HG03442 (cell line): ENCODE results near the gene HOXA3.

ENCODE experiments used
- ATAC-seq: cut with Tn5 transposase; IDR thresholded peaks from one replicate; pipeline ENCODE4 v1.9.1; 2021; ENCODE audit warnings: mild to moderate bottlenecking, moderate library complexity; ENCODE audit not compliant: unreplicated experiment

HOXA3 gene

DNA sequence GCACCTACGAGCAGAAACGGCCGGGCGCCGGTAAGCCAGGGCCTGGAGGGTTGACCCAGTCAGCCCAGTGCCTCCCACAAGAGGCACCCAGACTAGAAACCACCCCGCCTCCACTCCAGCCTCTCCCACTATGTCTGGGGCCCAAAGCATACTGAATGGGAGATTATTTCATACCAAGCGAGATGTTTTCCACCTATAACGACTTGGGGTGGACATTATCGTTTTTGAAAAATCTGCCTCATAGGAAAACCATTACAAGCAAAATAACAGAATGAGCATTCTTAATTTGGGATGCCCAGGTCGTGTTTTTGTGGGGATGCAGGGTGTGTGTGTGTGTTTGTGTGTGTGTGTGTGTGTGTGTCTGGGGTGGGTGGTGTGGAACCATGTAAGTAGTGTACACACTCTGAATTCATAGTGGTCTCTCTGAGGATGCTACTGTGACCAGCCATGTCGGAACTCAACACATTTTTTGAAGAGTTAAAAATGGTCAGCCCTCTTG is 6.4 kb downstream of the HOXA3 start:
- no peak for ATAC-seq

DNA sequence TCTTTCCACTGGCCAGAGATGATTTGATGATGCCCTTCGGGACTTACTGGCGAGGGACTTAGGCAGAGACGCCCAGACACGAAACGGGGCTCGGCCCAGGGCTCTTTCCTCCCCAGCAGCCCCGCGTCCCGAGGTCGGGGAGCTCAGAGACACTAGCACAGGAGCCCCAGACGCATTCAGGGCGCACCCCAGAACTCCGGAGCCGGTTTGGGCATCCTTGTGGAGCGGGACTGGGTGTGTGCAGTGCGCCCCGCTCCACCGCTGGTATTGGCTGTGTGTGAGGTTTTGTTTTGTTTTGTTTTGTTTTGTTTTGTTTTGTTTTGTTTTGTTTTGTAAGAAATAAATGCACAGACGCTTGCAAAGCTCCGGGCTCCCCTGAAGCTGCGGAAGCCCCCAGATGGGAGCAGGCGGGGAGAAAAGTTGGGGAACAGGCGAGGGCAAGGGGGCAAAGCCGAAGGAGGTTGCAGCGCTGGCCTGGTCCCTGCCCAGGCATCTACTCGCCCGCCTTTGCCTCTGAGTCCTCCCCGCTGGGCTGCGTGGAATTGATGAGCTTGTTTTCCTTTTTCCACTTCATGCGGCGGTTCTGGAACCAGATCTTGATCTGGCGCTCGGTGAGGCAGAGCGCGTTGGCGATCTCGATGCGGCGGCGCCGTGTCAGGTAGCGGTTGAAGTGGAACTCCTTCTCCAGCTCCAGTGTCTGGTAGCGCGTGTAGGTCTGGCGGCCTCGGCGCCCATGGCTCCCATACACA is 7.0 kb downstream of the HOXA3 start:
- ATAC-seq, result no peak

DNA sequence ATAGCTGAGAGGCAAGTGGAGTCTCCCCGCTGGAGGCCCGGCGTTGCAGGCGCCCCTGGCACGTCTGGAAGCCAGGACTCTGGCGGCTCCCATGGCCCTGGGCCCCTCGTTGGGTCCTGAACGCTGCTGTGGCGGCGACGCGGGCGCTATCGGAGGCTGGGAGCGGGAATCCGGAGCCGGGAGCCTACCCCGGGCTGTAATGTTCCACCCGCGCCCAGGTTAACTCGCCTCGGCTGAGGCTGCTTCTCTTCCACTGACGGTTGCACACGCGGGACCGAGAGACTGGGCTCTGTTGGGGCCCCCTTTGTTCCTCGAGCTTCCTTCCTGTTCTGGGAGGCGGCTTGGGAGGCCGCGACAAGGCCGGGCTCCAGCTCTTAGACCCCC is 7.6 kb downstream of the HOXA3 start:
- no peak for ATAC-seq

DNA sequence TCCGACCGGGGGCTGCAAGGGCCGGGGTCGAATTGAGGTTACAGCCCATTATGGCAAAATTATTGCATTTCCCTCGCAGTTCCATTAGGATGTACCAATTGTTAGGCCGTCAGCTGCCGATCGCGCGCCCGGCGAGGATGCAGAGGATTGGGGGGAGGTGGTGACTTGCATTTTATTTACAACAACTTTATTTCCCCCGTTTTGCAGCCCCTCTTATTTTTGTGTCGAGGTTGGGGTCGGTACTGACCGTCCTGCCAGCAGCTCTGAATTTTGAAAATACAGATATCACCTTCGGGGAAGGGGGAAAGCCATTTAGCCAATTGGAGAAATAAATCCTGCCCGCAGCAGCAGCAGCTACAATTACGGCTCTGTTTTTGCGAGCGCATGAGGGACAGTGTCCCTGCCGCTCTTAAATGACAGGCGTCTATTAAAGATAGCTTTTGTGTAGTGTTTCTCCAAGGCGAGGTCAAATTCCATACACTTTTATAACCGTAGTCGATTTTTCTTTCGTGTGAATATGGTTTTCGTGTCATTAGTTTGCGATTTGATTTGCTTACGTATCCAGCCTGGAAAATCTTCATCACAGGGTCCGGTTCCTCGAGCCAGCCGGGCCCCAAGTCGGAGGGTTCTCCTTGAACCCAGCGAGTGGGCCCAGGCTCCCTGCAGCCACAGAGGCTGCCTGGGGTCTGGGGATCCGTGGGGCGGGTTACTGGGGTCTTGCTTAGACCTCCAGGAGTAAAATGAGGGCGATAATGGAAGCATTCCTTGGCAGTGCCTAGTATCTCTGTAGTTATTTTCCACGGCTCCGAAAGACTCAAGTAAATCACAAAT is 8.2 kb downstream of the HOXA3 start:
- ATAC-seq, result no peak

DNA sequence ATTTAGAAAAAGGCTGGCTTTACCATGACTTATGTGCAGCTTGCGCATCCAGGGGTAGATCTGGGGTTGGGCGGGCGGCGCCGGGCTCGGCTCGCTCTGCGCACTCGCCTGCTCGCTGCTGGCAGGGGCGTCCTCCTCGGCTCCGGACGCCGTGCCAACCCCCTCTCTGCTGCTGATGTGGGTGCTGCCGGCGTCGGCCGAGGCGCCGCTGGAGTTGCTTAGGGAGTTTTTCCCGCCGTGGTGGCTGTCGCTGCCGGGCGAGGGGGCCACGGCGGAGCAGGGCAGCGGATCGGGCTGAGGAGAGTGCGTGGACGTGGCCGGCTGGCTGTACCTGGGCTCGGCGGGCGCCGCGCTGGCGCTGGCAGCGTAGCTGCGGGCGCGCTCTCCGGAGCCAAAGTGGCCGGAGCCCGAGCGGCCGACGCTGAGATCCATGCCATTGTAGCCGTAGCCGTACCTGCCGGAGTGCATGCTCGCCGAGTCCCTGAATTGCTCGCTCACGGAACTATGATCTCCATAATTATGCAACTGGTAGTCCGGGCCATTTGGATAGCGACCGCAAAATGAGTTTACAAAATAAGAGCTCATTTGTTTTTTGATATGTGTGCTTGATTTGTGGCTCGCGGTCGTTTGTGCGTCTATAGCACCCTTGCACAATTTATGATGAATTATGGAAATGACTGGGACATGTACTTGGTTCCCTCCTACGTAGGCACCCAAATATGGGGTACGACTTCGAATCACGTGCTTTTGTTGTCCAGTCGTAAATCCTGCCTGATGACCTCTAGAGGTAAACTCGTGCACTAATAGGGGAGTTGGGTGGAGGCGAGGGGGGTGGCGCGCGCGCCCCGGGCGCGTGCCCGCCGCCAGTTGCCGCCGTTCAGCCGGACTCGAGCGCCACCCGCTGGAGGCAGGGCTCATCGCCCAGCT is 9.1 kb downstream of the HOXA3 start, which contains the start of gene HOXA5:
HOXA5 (minus strand) TSS at position 659 of the 927 bp plus-strand sequence; CDS start at position 585, 74 bp downstream.
- ATAC-seq, result no peak

DNA sequence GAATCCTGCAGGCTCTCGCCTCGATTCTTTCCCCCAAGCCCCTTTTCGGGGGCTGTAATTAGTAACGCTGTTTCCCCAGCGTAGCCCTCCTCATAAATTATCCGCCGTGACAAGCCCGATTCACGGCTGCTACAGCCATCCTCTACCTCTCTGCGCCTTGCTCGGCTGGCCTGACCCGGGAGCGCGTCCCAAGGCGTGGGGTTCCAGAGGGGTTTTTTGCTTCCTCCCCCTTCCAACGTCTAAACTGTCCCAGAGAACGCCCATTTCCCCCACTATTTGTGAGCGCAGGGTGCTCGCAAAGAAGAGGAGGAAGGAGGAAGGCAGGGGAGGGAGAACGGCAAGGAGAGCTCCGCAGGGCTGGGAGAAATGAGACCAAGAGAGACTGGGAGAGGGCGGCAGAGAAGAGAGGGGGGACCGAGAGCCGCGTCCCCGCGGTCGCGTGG is 9.8 kb downstream of the HOXA3 start:
- no peak for ATAC-seq

DNA sequence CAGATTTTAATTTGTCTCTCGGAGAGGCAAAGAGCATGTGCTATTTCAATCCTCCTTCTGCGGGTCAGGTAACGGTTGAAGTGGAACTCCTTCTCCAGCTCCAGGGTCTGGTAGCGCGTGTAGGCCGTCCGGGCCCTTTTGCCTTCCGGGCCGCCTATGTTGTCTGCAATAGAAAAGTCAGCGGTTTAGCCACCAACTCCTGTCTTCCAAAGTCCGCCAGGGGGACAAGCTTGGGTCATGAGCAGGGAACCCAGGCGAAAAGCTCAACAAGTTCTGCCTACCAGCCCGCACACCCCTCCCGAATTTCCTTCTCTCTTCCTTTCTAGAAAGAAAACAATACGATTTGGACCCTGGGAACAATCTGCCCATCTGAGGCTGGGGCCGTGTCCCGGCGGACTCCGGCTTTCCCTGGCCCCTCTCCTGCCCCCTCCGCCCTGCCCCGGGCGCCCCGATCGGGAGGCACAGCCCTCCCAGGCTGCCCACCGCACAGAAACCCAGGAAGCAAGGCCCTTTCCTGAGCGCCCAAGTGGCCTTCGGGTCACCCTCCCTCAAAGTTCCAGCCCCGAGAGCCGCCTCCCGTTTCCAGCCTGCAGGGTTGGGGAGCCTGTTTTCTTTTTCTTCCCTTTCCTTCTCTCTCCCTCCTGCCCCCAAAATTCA is 10.3 kb downstream of the HOXA3 start:
- no peak for ATAC-seq

DNA sequence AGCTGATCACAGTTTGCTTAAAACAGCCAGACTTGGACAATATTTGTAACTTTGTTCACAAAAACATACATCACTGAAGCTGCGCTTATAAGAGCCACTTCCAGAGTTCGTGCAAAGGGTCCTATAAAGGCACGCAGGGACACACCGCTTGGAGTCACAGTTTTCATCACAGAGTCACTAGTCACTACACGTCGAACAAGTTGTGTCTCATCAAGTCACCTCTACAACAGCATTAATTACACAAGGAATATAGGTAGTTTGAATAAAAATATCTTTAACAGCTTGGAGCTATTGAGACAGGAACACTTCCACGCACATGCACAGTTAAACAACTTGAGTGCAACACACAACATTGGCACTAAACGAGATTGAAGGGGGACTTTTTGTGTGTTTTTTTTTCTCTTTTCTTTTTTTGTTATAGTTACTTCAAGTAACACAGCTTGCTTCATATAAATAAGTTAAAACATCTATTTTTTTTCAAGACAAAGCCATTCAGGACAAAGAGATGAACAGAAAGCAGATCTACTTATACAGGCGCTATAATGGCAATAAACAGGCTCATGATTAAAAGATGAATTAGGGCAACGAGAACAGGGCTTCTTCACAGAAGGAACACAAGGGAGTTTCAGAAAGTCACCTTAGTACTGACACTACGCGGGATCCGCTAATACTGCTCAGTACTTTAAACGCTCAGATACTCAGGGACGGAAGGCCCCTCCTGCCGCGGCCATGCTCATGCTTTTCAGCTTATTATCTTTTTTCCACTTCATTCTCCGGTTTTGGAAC is 11.1 kb downstream of the HOXA3 start:
- no peak for ATAC-seq

DNA sequence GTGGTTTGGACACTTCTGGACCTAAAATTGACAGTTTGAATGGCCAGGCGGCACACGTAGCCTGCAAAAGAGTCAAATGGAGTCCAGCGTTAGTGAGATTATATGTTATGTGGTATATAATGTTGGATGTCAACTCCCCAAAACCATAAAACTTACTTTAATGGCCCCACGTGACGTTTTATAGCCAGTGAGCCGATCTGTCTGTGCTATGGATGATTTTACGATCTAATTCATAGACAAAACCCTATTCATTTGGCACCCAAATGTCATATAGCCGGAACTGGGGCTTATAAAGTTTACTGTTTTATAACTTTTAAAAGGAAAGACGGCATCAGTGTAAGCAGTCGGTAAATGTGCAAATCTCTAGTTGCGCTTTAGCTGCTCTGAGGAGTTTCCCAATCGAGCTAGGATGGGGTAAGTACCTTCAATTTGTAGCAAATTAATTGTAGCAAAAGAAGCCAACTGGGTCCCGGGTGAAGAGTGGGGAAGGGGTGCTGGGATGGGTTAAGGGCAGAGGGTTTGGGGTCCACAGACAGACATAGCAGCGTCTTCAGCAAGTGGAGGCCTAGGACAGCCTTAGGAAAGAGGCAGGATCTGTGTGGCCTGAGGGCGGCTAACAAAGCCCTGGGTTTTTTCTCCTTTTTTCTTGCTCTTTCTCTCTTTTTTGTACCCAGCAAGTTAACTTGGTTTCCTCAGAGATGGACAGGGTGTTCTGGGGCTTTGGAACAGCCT is 12.1 kb downstream of the HOXA3 start:
- no peak for ATAC-seq

DNA sequence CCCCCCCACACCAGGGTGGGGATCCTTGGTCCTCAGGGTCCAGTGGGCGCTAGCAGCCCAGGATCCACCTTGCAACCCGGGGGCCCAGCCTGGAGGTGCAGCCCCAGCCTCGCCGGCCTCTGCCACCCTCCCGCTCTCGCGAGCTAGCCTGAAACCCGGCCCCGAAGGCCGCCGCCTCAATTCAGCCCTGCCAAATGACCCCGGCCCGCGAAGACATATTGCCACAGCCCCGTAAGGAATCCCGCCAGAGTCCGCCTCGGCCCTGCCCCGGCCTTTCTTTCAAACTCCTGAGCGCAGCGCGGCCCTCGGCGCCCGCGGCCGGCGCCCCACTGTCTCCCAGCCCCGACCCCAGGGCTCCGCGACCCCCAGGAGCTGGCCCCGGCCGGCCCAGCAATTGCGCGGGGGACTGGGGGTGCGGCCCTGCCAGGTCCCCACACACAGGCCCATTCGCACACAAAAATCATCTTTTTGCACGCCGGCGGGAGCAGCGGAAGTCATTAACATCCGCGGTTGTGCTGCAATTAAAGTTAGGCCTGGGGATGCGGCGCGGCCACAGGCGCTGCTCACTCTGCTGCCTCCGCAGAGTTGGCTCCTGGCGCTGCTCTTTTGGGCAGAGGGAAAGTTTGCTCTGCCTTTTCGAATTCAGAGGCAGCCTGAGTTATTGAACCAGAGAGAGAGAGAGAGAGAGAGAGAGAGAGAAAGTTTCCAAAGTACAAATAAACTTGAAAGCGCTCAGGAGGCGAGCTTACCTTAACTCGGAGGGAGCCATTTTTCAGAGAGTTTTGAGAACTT is 12.9 kb downstream of the HOXA3 start:
- ATAC-seq, result no peak

DNA sequence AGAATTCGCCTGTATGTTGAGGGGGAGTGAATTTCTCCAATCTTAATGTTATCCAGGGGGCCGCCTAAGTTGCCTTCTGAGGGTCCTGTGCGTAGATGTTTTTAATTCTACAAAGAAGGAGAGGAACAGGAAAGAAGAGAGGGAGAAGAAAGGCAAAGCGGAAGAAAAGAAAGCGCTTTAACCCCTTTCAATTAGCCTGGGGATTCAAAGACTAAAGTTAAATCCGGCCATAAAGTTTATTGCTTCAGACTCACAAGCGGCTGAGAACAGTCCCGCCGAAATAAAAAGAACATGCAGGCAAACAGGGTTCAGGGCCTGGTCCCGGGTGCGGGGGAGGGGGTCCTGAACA is 13.4 kb downstream of the HOXA3 start:
- ATAC-seq, result no peak

DNA sequence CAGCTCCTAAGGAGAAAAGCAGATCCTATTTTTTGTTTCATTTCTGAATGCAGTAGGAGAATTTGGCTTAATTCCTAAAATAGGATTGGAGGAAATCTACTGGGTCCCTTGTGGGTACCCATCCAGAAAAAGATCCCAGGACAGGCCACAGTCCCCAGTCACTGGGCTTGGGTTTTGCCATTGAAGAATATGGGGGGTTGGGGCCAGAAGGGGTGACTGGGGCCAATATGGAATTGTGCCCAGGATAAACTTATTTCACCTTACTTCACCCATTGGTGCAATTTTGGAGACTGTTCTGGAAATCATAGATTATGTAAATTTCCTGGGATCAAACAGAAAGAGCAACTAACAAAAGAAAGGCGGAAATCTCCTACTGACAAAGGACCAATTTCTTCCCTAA is 13.9 kb downstream of the HOXA3 start:
- ATAC-seq, result no peak

DNA sequence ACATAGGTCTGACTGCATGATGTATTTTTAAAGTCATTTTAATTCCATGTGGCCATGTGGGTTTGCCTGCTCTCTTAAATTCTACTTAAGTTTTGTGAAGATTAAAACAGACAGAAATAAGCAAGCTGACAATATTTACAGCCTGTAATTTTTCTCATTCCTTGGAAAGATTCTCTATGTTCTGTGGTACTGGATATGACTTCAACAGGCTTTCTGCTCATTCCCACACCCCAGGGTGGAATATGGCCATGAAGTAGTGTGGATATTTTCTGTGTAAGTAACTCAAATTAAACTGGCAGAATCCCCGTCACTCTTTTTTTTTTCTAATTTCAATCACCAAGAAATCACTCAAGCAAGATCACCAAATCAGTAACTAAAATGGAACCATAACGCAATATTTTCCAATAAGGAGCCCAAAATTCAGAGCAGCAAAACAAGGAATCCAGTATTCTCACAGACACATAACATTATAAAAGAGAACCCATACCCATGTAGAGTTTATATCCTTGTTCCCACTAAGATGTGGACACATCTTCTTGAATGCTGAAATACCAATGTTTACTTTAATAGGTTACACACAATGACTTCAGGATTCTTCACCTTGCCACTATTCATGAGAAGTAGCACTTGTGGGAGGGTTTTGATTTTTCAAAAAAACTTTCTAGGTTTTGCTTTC is 14.6 kb downstream of the HOXA3 start:
- ATAC-seq, result no peak

DNA sequence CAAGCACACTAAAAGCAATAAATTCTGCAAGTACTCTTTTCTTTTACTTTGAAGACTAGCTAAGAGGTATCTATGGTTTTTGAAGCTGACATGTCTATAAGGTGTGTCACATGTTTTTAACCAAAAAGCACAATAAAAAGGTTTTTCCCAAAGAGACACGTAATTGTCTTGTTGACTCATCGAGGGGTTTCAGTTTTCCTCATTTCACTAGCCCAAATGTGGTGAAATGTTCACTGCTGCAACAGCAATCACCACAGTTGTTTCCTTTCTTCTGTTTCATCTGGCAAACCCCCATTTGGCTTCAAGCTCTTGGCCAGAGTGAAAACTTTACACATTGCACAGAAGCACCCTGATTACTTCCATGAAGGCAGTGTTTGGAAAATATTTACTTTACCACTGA is 18.0 kb downstream of the HOXA3 start:
- peak; percentile 41 for ATAC-seq

DNA sequence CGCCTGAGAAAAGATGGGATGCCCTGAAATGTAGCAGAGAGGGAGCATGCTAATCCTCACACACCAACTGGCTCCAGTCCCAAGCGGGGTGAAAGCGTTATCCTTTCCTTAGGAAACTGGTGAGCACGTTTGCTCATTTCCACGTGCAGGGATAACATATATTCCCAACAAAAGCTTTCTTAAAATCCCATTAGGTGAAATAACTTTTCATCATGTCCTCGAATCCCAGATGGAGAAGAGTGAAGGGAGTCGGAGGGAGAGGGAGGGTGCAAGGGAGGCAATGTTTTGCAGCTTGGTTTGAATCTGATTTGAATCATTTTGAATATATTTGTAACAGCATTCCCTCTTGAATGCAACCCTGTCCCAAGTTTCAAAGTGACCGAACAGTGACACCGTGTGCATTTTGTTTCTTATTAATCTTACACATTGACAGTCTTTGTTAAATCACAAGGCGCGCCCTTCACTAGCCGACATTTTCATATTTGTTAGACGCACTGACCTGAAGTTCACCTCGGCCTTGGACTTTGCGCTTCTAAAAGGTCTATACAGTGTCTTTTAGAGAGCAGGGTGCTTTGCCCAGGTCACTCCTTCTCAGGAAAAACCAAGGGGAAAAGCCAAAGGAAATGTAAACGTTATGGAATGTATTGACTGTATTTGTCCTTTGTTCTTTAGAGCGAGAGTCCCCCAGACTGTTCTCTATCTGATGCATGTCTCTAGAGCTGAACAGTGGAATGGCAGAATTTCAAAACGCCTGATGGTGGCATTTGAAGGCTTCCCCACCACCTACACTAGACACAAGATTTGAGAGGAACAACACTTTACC is 18.8 kb downstream of the HOXA3 start:
- ATAC-seq, result no peak

DNA sequence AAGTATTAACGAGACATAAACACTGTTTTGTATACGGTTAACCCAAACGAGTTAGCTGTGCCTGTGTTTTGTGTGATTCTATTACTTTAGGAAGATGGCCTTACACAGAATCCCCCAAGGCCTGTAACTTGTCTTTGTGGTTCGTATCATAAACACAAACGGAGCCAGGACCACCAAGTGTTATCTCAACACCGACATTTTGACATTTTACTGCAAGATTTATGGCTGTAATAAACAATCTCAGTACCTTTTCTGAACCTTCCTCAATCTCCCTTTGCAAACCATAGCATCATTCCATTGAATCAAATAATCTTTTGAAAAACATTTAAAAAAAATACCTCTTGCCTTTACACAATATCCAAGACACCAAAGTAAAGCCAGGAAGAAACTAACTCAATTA is 19.4 kb downstream of the HOXA3 start:
- no peak for ATAC-seq

DNA sequence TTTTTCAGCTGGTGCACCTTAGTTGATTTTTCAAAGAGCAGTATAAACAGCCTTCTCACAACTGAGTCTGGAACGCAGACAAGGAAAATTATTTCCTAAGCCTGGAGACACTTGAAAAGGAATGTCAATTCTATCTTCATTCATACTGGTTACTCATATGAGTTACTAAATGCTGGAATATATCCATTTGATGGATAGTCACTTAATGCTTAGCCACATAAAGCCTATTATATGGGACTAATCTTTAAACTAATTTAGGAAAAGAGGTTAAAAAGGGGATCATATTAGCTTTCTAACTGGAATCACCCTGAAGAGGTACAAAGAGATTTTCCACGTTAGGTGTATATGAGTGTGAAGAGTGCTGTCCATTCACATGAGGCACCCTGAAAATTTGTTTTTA is 20.2 kb downstream of the HOXA3 start:
- ATAC-seq, result no peak
